HG02938 (cell line): ENCODE data around the gene LUC7L.
"Not testable (repeated sequence)": the region's sequence is repeated elsewhere in the genome, so short reads cannot be mapped to it uniquely, and the experiment has no call there.

Experiments used
- ATAC-seq: cut with Tn5 transposase; IDR thresholded peaks from one replicate; pipeline ENCODE4 v1.9.1; 2021; ENCODE audit warnings: mild to moderate bottlenecking, moderate library complexity; ENCODE audit not compliant: unreplicated experiment

The LUC7L gene

GRCh38 chr16:234468-235305 is 5.4 kb upstream of the LUC7L start, which contains the start of gene FAM234A:
TSS of gene FAM234A (plus strand) at chr16:234821. CDS start at chr16:254414, 19,593 bp downstream.
- ATAC-seq, result peak; percentile 81

- ATAC-seq, result no peak
Observed at GRCh38 chr16:230949-231348, 1.7 kb upstream of the LUC7L start.

DNA sequence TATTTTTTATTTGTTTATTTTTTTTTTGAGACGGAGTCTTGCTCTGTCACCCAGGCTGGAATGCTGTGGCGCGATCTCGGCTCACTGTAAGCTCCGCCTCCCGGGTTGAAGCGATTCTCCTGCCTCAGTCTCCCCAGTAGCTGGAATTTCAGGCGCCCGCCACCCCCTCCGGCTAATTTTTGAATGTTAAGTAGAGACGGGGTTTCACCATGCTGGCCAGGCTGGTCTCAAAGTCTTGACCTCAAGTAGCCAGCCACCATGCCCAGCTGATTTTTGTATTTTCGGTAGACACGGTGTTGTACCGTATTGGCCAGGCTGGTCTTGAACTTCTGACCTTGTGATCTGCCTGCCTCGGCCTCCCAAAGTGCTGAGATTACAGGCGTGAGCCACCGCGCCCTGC is 1.1 kb upstream of the LUC7L start:
- not testable (repeated sequence) for ATAC-seq

GRCh38 chr16:229731-230281 is 557 bp upstream of the LUC7L start:
- ATAC-seq, result no peak

DNA sequence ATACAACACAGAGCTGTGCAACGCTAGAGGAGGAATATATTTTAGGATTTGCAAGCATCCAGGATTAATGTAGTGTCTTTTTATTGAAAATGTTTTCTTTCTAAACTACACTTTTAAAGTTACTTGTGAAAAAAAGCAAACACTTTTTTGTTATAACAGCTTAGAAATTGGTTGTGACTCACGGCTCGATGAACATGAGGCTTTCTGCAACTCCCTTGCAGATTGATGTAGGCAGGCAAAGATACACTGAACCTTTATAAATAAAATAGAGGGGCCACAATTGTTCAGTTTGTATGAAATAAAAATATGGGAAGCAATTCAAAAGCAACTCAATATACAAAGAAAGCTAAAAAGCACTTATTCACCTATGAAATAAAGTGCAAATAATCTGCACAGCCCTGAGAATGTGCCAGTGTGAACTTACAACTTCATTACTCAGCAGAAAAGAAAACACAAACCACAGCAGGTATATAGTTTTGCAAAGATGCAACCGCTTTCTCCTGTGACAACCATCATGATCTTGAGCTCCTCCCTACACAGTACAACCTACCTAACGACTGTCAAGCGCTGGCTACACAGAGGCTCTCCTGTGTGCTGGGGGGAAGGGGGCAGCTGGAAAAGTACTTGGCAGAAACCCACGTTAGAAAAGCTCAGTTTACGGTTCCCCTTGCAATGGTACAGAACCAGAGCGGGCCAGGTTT is 948 bp downstream of the LUC7L start:
- peak; percentile 14 for ATAC-seq

DNA sequence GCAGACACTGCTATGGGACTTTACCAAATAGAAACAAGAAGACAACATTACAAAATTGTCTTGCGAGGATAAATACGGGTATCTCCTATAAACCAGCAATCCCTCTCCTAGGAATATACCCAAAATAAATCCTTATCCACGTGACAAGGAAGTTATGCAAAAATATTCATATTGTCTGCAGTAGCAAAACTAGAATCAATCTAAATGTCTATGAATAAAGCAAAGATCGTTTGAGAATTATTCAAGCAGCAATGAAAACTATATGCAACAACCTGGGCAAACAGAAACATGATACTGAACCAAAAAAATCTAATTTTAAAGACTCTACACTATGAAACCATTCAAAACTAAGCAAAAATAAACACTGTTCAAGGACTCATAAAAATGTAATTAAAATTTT is 9.2 kb downstream of the LUC7L start:
- no peak for ATAC-seq

GRCh38 chr16:212999-213398 is 16.2 kb downstream of the LUC7L start:
- ATAC-seq, result no peak

DNA sequence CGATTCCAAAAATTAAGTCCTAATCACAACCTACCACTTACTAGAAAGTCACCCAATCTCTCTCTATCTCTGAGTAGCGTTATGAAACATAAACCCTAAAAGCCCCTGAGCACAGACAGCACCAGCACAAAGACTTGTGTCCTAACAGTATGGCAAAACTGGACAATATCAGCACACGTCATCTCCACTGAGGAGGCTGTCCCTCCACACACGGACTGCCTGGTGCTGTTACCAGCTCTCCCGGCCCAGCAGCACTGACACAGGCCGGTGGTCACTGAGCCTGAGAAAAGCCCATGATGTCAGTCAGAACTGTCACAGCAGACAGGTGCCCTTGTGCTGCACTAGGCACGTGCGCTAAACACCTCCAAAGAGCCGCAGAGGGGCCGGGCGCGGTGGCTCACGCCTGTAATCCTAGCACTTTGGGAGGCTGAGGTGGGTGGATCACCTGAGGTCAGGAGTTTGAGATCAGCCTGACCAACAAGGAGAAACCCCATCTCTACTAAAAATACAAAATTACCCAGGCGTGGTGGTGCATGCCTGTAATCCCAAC is 17.5 kb downstream of the LUC7L start:
- ATAC-seq, result not testable (repeated sequence)

- not testable (repeated sequence) for ATAC-seq
Observed at GRCh38 chr16:209359-209758, 19.9 kb downstream of the LUC7L start.

- ATAC-seq, result not testable (repeated sequence)
Observed at GRCh38 chr16:204046-204445, 25.2 kb downstream of the LUC7L start.

- no peak for ATAC-seq
Observed at GRCh38 chr16:203246-203645, 26.0 kb downstream of the LUC7L start.

GRCh38 chr16:200388-200787 is 28.9 kb downstream of the LUC7L start:
- ATAC-seq, result no peak

DNA sequence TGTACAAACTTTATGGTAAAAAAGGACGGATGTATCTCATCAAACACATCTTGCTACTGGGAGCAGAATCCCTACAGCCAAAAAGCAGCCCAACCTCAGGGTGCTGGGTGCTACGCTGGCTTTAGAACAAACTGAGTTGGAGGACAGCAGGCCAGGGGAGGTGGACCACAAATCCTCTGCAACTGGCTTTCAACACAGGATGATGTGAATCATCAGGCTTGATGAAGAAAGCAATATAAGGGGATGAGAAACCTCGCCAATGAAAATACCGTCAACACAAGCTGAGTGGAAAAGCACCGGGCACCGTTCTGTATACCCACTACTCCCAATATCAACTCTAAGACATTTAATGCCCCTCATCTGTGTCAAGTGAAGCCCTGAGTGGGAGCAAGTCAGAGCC is 34.7 kb downstream of the LUC7L start:
- ATAC-seq, result no peak

DNA sequence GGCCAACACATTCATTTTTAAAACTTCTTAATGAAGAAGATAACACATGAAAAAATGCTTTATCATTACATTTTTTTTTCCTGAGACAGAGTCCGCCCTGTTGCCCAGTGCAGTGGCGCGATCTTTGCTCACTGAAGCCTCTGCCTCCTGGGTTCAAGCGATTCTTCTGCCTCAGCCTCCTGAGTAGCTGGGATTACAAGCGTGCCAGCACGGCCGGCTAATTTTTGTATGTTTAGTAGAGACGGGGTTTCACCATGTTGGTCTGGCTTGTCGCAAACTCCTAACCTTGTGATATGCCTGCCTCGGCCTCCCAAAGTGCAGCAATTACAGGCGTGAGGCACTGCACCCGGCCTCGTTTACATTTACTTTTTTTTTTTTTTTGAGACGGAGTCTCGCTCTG is 35.8 kb downstream of the LUC7L start:
- no peak for ATAC-seq

- ATAC-seq, result no peak
Observed at GRCh38 chr16:192686-193085, 36.6 kb downstream of the LUC7L start.

DNA sequence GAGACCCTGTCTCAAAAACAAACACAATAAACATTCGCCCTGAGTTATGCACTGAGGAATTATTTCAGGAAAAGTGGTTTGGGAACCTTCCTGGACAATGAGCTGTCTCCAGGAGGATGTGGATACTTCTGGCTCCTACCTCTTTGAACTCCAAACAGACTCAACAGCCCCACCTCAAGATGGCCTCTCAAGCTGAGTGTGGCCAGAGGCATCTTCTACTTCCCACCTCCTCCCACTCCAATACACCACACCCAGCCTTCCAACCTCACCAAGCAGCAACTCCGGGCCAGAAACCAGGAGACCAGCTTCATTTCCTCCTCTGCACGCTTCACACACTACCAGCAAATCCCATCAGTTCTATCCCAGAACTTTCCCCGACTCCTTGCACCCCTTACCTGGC is 37.4 kb downstream of the LUC7L start:
- ATAC-seq, result no peak

DNA sequence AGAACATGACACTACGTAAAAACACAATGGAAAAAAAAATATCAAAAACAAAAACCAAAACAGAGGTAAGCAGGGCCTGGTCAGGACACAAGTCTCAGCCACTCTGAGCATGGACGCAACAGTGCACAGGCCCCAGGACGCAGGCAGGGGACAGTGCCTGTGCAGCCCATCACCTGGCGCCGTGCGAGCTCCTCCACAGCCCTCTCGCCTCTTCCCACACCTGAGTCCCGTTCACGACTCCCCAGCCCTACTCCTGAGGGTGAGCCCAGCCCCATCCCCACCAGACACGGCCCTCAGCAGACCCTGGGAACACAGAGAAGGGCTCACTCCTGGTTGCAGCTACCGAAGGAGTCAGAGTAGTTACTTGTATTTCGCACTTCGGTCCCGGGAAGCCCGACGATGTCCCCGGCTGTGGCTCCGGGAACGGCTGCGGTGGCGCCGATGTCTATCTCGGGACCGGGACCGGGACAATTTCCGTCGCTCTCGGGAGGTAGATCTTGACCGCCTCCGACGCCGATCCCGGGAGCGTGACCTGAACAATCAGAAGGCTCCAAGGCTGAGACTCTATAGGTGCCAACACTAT is 39.6 kb downstream of the LUC7L start:
- no peak for ATAC-seq

DNA sequence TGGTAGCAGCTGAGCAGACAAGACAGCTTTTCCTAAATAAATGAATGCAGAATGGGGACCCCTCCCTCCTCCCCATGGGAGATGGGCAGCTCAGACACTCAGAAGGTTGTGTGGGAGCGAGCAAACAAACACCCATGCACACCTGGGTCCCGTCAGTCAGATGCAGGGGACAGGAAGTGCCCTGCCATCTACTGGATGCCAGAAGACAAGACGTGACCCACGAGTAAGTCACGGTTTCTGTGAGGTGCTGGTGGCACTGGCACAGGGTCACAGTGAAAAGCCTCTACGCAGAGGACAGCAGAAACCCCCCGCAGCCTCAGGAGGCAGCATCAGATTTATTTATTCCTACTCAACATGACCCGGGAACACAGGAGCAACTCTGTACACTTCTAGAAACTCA is 40.6 kb downstream of the LUC7L start:
- ATAC-seq, result no peak

DNA sequence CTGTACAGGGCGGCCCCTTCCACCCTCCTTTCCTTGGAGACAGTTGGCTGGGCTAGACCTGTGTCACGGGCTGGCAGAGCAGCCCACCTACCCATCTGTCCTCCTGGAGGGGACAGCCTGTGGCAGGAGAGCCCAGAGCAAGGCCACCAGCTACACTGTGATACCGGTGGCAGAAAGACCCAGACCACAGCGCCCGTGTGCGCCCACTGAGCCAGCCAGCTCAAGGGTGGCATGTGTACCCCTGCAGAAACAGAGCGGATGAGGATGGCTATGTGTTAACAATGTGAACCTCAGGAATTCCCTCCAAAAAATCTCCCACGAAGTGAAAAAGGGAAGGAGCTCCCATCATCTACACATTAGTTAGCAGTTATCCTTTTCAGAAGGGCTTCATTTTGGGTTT is 41.9 kb downstream of the LUC7L start:
- no peak for ATAC-seq

GRCh38 chr16:185691-186090 is 43.6 kb downstream of the LUC7L start:
- ATAC-seq, result no peak

DNA sequence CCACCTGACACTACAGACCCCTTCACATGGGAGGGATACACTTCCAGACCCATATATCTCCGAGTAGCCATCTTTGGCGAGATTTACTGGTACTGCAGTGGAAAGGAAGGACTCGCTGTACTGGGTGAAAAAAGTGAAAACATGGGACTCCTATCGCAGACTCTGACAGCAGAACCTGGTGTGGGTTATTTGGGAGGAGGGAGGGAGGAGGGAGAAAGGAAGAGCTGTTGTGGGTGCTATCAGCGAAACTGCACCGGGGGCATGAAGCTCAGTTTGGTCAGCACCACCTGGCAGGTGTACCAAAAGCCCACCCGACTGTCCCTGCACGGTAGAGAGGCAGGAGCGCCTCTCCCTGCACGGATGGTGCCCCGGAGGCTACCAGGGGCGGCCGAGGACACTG is 44.0 kb downstream of the LUC7L start:
- no peak for ATAC-seq
